Measurements from ENCODE around the gene CYP26A1.

- no peak for TF ChIP-seq CTCF (conservative IDR thresholded peaks at IDR 0.05 in 1 of 2, IDR thresholded peaks at IDR 0.05 in 1 of 2; ENCODE audit: extremely low read depth in 1 of 2, insufficient read depth in 1 of 2, low read depth in 1 of 2, low read length in 2 of 2)
- no peak for TF ChIP-seq EZH2 (IDR thresholded peaks at IDR 0.05; ENCODE audit: borderline replicate concordance, low read length)
Measured at GRCh38 chr10:93027508-93027907, 46.2 kb upstream of the CYP26A1 start.
